ENCODE data around the gene CDC20B.

DNA sequence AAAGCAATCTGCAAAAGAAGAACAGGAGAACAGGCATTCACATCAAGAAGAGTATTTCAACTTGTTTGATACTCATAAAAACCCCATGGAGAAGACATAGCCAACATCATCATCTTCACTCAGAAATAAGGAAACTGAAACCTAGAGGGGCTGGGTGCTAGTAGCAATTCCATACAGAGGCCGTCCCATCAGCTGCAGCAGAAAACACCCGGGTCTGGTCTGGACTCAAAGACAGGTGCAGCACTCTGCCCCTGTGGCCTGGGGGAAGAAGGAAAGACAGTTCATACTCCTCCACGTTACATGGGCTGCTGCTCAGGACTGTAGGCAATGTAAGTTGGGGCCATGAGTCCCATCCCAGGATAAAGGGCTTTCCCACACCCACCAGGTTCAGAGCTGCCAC is 58.9 kb downstream of the CDC20B start:
- TF ChIP-seq, protein P1, sequence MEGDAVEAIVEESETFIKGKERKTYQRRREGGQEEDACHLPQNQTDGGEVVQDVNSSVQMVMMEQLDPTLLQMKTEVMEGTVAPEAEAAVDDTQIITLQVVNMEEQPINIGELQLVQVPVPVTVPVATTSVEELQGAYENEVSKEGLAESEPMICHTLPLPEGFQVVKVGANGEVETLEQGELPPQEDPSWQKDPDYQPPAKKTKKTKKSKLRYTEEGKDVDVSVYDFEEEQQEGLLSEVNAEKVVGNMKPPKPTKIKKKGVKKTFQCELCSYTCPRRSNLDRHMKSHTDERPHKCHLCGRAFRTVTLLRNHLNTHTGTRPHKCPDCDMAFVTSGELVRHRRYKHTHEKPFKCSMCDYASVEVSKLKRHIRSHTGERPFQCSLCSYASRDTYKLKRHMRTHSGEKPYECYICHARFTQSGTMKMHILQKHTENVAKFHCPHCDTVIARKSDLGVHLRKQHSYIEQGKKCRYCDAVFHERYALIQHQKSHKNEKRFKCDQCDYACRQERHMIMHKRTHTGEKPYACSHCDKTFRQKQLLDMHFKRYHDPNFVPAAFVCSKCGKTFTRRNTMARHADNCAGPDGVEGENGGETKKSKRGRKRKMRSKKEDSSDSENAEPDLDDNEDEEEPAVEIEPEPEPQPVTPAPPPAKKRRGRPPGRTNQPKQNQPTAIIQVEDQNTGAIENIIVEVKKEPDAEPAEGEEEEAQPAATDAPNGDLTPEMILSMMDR (IDR thresholded peaks at IDR 0.05), result no peak
- no peak for TF ChIP-seq POLR2A (IDR thresholded peaks at IDR 0.05)
